ENCODE measurements around the gene SLC16A14. TPM values are rescaled to one million over a fixed set of nuclear protein-coding genes. Genes with fewer than 3 reads are reported as not detected.

SLC16A14 gene
- total RNA-seq, 1 experiment from 2014 or later: 3.2 TPM

DNA sequence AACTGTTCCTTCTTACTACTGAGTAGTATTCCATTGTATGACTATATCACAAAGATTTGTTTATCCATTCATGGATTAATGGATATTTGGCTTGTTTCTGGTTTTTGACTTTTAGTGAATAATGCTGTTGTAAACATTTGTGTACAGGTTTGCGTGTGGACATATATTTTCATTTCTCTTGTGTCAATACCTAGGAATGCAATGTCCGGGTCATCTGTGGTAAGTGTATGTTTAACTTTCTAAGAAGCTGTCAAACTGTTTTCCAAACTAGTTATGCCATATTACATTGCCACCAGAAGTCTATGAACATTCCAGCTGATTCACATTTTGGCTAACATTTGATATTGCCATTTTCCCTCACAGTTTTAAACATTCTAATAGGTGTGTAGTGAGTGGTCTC lies 29.1 kb upstream of the SLC16A14 start:
- Histone ChIP-seq H3K36me3 (ENCODE audit: control insufficient read depth, insufficient read depth, low read length) (no peaks in the 10 kb centered on the region), H3K9me3 (ENCODE audit: control insufficient read depth, insufficient read depth, low read depth, low read length) (no peaks in the 10 kb centered on the region; the same call in 1 of the 2 replicates), H3K4me1 (ENCODE audit: control insufficient read depth, insufficient read depth, low read length) (no peaks in the 10 kb centered on the region), H3K27ac (ENCODE audit: low read length) (no peak overlapping the region), H3K4me3 (ENCODE audit: low read depth in 2 of 2, low read length in 2 of 2) (no peak overlapping the region), H3K27me3 (ENCODE audit: control insufficient read depth, insufficient read depth, low read length) (no peaks in the 10 kb centered on the region)
- no TSS peak for BruUV-seq (replicated peaks)
- CTCF ChIA-PET: no interaction called here
- POLR2A ChIA-PET: no interaction called here
- TF ChIP-seq POLR2AphosphoS5 (IDR thresholded peaks at IDR 0.05; ENCODE audit: low read depth, low read length): no peak
- intact Hi-C loops (cut with micrococcal nuclease; ENCODE audit: unreplicated experiment) (no loop called here), in situ Hi-C loops (cut with HindIII; ENCODE audit: low pct_unique_long_range_greater_than_20kb, low sequenced_read_pairs) (no loop called here)
- DNase-seq (ENCODE audit: low read depth, low spot score): no peak
- no peak for ATAC-seq

DNA sequence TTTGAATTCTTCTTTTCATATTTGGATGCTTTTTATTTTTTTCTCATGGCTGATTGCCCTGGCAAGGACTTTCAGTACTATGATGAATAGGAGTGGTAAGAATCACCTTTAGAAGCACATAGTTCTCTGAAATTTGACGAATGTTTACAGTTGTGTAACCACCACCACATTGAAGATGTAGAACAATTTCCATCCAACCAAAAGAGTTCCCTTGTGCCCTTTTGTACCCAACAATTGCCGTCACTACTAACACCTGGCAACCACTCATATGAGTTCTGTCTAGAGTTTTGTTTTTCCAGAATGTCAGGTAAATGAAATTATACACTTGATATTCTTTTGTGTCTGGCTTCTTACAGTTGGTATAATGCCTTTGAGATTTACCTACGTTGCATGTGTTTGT lies 28.7 kb upstream of the SLC16A14 start:
- no peak overlapping the region for H3K27ac ChIP-seq (ENCODE audit: low read length)
- TF ChIP-seq, protein P1, sequence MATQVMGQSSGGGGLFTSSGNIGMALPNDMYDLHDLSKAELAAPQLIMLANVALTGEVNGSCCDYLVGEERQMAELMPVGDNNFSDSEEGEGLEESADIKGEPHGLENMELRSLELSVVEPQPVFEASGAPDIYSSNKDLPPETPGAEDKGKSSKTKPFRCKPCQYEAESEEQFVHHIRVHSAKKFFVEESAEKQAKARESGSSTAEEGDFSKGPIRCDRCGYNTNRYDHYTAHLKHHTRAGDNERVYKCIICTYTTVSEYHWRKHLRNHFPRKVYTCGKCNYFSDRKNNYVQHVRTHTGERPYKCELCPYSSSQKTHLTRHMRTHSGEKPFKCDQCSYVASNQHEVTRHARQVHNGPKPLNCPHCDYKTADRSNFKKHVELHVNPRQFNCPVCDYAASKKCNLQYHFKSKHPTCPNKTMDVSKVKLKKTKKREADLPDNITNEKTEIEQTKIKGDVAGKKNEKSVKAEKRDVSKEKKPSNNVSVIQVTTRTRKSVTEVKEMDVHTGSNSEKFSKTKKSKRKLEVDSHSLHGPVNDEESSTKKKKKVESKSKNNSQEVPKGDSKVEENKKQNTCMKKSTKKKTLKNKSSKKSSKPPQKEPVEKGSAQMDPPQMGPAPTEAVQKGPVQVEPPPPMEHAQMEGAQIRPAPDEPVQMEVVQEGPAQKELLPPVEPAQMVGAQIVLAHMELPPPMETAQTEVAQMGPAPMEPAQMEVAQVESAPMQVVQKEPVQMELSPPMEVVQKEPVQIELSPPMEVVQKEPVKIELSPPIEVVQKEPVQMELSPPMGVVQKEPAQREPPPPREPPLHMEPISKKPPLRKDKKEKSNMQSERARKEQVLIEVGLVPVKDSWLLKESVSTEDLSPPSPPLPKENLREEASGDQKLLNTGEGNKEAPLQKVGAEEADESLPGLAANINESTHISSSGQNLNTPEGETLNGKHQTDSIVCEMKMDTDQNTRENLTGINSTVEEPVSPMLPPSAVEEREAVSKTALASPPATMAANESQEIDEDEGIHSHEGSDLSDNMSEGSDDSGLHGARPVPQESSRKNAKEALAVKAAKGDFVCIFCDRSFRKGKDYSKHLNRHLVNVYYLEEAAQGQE (IDR thresholded peaks at IDR 0.05; ENCODE audit: insufficient read depth in 1 of 2, low read depth in 2 of 2, low read length in 1 of 2): no peak
- TF ChIP-seq POLR2AphosphoS5 (IDR thresholded peaks at IDR 0.05; ENCODE audit: low read depth, low read length): no peak
- no peak for TF ChIP-seq SIN3A (IDR thresholded peaks at IDR 0.05; ENCODE audit: borderline replicate concordance, insufficient read depth, low read depth, low read length)
- no peak for TF ChIP-seq TCF7L2 (IDR thresholded peaks at IDR 0.05; ENCODE audit: low read depth, low read length)
- no peaks in the 10 kb centered on the region for H3K36me3 ChIP-seq (ENCODE audit: control insufficient read depth, insufficient read depth, low read length)
- no peaks in the 10 kb centered on the region for H3K27me3 ChIP-seq (ENCODE audit: control insufficient read depth, insufficient read depth, low read length)
- intact Hi-C loops (cut with micrococcal nuclease; ENCODE audit: unreplicated experiment): no loop called here
- no peak for DNase-seq (ENCODE audit: low read depth, low spot score)
- BruUV-seq (replicated peaks): no TSS peak
- no peak for ATAC-seq
- CTCF ChIA-PET: no interaction called here
- in situ Hi-C loops (cut with HindIII; ENCODE audit: low pct_unique_long_range_greater_than_20kb, low sequenced_read_pairs): no loop called here
- no peaks in the 10 kb centered on the region; the same call in 1 of the 2 replicates for H3K9me3 ChIP-seq (ENCODE audit: control insufficient read depth, insufficient read depth, low read depth, low read length)
- POLR2A ChIA-PET: no interaction called here
- H3K4me1 ChIP-seq (ENCODE audit: control insufficient read depth, insufficient read depth, low read length): no peaks in the 10 kb centered on the region
- H3K4me3 ChIP-seq (ENCODE audit: low read depth in 2 of 2, low read length in 2 of 2): no peak overlapping the region

DNA sequence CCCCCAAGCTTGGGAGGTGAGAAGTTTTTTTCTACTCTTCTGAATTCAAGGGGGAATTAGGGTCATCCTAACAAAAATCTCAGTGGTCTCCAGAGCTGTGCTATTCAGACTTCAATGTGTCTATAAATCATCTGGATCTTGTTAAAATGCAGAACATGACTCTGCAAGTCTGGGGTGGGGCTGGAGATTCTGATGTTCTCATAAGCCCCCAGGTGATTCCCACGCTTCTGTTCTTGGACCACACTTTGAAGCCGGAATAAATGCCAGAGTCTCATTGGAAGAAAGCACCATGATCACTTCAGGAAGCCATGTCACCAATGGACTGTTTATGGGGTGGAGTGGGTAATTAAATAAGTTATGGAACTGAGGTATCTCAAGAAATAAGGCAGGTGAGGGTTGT lies 22.2 kb upstream of the SLC16A14 start:
- Histone ChIP-seq H3K27ac (ENCODE audit: low read length) (no peak overlapping the region), H3K4me3 (ENCODE audit: low read depth in 2 of 2, low read length in 2 of 2) (no peak overlapping the region), H3K9me3 (ENCODE audit: control insufficient read depth, insufficient read depth, low read depth, low read length) (no peaks in the 10 kb centered on the region), H3K4me1 (ENCODE audit: control insufficient read depth, insufficient read depth, low read length) (no peaks in the 10 kb centered on the region), H3K27me3 (ENCODE audit: control insufficient read depth, insufficient read depth, low read length) (no peaks in the 10 kb centered on the region), H3K36me3 (ENCODE audit: control insufficient read depth, insufficient read depth, low read length) (no peaks in the 10 kb centered on the region)
- ATAC-seq (no peak), DNase-seq (ENCODE audit: low read depth, low spot score) (no peak)
- in situ Hi-C loops (cut with HindIII; ENCODE audit: low pct_unique_long_range_greater_than_20kb, low sequenced_read_pairs) (no loop called here), intact Hi-C loops (cut with micrococcal nuclease; ENCODE audit: unreplicated experiment) (no loop called here)
- TF ChIP-seq, protein P2, sequence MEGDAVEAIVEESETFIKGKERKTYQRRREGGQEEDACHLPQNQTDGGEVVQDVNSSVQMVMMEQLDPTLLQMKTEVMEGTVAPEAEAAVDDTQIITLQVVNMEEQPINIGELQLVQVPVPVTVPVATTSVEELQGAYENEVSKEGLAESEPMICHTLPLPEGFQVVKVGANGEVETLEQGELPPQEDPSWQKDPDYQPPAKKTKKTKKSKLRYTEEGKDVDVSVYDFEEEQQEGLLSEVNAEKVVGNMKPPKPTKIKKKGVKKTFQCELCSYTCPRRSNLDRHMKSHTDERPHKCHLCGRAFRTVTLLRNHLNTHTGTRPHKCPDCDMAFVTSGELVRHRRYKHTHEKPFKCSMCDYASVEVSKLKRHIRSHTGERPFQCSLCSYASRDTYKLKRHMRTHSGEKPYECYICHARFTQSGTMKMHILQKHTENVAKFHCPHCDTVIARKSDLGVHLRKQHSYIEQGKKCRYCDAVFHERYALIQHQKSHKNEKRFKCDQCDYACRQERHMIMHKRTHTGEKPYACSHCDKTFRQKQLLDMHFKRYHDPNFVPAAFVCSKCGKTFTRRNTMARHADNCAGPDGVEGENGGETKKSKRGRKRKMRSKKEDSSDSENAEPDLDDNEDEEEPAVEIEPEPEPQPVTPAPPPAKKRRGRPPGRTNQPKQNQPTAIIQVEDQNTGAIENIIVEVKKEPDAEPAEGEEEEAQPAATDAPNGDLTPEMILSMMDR (IDR thresholded peaks at IDR 0.05): no peak
- TF ChIP-seq POLR2AphosphoS5 (IDR thresholded peaks at IDR 0.05; ENCODE audit: low read depth, low read length) (no peak), SIN3A (IDR thresholded peaks at IDR 0.05; ENCODE audit: borderline replicate concordance, insufficient read depth, low read depth, low read length) (no peak), TCF7L2 (IDR thresholded peaks at IDR 0.05; ENCODE audit: low read depth, low read length) (no peak)
- TF ChIP-seq, protein P1 (IDR thresholded peaks at IDR 0.05; ENCODE audit: insufficient read depth in 1 of 2, low read depth in 2 of 2, low read length in 1 of 2): no peak
- ChIA-PET CTCF (no interaction called here), POLR2A (no interaction called here)
- BruUV-seq (replicated peaks): no TSS peak
